Kidney epithelial cell (primary cell): ENCODE measurements around the gene SYCN. TPM values are rescaled to one million over a fixed set of nuclear protein-coding genes. Genes with fewer than 3 reads are reported as not detected.

Experiments used
- DNase-seq: peaks from one replicate; pipeline ENCODE4 v3.0.0-alpha.2; 2010; ENCODE audit warnings: low read depth
- H3K27me3 ChIP-seq: 2 replicates; pipeline ENCODE4 v1.6.0; 2011; ENCODE audit warnings: low read length; ENCODE audit not compliant: control insufficient read depth, insufficient read depth
- H3K36me3 ChIP-seq: 2 replicates; pipeline ENCODE4 v1.5.1; 2011; ENCODE audit warnings: low read length; ENCODE audit not compliant: control insufficient read depth, insufficient read depth
- H3K4me3 ChIP-seq: 2 replicates; pipeline ENCODE4 v1.5.1; 2011; ENCODE audit warnings: low read depth, mild to moderate bottlenecking, control low read depth, low read length
- total RNA-seq: library from RNA; depleted of rRNA; stranded (reverse); fragments of >200 nt; gene quantifications from 2 replicates; pipeline ENCODE4 v1.2.3, GENCODE V29; 2015
- TF ChIP-seq, protein P1 (sequence below): IDR thresholded peaks from 2 replicates; pipeline ENCODE4 v1.5.1; 2011; ENCODE audit warnings: mild to moderate bottlenecking, moderate library complexity, low read length, control low read depth, inconsistent platforms; ENCODE audit not compliant: insufficient read depth, poor library complexity, severe bottlenecking

Gene SYCN
- total RNA-seq, 1 donor from 2014 or later, result not detected

- DNase-seq, result no peak
- peaks cover 37% of the 10 kb centered on the region for H3K27me3 ChIP-seq
- TF ChIP-seq, protein P1, sequence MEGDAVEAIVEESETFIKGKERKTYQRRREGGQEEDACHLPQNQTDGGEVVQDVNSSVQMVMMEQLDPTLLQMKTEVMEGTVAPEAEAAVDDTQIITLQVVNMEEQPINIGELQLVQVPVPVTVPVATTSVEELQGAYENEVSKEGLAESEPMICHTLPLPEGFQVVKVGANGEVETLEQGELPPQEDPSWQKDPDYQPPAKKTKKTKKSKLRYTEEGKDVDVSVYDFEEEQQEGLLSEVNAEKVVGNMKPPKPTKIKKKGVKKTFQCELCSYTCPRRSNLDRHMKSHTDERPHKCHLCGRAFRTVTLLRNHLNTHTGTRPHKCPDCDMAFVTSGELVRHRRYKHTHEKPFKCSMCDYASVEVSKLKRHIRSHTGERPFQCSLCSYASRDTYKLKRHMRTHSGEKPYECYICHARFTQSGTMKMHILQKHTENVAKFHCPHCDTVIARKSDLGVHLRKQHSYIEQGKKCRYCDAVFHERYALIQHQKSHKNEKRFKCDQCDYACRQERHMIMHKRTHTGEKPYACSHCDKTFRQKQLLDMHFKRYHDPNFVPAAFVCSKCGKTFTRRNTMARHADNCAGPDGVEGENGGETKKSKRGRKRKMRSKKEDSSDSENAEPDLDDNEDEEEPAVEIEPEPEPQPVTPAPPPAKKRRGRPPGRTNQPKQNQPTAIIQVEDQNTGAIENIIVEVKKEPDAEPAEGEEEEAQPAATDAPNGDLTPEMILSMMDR, result no peak
- H3K4me3 ChIP-seq, result no peak overlapping the region
- no peaks in the 10 kb centered on the region for H3K36me3 ChIP-seq
These were observed 10.3 kb downstream of the SYCN start for GRCh38 chr19:39193803-39194202.

DNA sequence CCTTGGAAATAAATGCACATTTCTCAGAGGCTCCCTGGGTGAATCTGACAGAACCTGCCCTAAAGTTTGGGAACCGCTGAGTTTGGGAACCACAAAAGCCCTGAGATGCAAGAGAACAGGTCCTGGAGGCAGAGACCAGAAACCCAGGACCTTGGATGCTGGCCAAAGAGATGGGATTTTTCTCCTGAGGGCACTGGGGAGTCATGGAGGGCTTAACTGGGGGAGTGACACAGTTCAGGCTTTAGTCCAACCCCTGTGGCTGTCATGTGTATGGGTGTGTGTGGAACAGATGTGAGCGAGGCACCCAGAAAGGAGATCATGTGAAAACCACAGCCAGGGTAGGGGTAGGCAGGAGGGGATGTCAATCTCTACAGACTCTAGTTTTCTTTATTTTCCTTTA, 11.2 kb downstream of the SYCN start:
- Histone ChIP-seq H3K27me3 (peaks cover 32% of the 10 kb centered on the region), H3K36me3 (no peaks in the 10 kb centered on the region), H3K4me3 (no peak overlapping the region)
- TF ChIP-seq, protein P1, result no peak
- no peak for DNase-seq

GRCh38 chr19:39190768-39191167, 13.3 kb downstream of the SYCN start:
- no peak for DNase-seq
- TF ChIP-seq, protein P1, result no peak
- peaks cover 11% of the 10 kb centered on the region for H3K27me3 ChIP-seq
- no peaks in the 10 kb centered on the region for H3K36me3 ChIP-seq
- H3K4me3 ChIP-seq, result no peak overlapping the region

GRCh38 chr19:39188960-39189359, 15.1 kb downstream of the SYCN start:
- Histone ChIP-seq H3K27me3 (peaks cover 4% of the 10 kb centered on the region), H3K4me3 (no peak overlapping the region), H3K36me3 (no peaks in the 10 kb centered on the region)
- TF ChIP-seq, protein P1, result no peak
- no peak for DNase-seq

- no peak for DNase-seq
- no peak overlapping the region for H3K4me3 ChIP-seq
- no peaks in the 10 kb centered on the region for H3K36me3 ChIP-seq
- TF ChIP-seq, protein P1, result no peak
- peaks cover 2% of the 10 kb centered on the region for H3K27me3 ChIP-seq
These were observed 16.5 kb downstream of the SYCN start for GRCh38 chr19:39187552-39187943.

- DNase-seq, result no peak
- Histone ChIP-seq H3K36me3 (no peaks in the 10 kb centered on the region), H3K4me3 (no peak overlapping the region), H3K27me3 (peaks cover 2% of the 10 kb centered on the region)
- TF ChIP-seq, protein P1, result no peak
These were observed 17.7 kb downstream of the SYCN start for GRCh38 chr19:39186391-39186790.
